B cell (primary cell): ENCODE results near the gene CHD5.

Experiments
- EZH2 ChIP-seq: IDR thresholded peaks from 2 replicates; pipeline ENCODE4 v1.6.1; 2012; ENCODE audit warnings: borderline replicate concordance, low read depth, mild to moderate bottlenecking, moderate library complexity, low read length; ENCODE audit not compliant: insufficient read depth, poor library complexity, severe bottlenecking
- TF ChIP-seq, protein P1 (sequence below): fragments of 200-600 bp; IDR thresholded peaks from one replicate; pipeline ENCODE4 v1.8.0; 2022; ENCODE audit warnings: antibody characterized with exemption, mild to moderate bottlenecking

GRCh38 chr1:6107409-6108356, 72.4 kb downstream of the CHD5 start:
- TF ChIP-seq, protein P1, sequence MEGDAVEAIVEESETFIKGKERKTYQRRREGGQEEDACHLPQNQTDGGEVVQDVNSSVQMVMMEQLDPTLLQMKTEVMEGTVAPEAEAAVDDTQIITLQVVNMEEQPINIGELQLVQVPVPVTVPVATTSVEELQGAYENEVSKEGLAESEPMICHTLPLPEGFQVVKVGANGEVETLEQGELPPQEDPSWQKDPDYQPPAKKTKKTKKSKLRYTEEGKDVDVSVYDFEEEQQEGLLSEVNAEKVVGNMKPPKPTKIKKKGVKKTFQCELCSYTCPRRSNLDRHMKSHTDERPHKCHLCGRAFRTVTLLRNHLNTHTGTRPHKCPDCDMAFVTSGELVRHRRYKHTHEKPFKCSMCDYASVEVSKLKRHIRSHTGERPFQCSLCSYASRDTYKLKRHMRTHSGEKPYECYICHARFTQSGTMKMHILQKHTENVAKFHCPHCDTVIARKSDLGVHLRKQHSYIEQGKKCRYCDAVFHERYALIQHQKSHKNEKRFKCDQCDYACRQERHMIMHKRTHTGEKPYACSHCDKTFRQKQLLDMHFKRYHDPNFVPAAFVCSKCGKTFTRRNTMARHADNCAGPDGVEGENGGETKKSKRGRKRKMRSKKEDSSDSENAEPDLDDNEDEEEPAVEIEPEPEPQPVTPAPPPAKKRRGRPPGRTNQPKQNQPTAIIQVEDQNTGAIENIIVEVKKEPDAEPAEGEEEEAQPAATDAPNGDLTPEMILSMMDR = no peak
- TF ChIP-seq EZH2 = no peak
